Measurements from ENCODE around the gene WWC2.

WWC2 gene

DNA sequence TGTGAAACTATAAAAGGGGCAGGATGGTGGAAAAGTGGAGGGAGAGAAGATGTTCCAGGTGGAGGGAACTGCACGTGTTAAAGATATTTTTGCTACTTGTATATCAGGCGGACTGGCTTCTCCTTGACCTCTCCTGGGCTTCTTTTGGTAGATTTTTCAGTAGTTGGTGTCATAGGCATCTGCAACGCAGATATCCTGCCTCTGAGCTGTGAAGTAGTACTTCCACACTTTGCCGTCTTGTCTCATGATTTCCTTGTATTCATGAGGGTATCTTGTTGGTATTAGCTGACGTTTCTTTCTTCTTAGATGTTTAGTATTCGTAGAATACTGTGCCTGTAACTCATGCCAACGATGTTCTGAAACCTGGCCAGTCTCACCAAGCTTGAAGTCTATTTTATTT is 81.0 kb downstream of the WWC2 start:
- Histone ChIP-seq H3K4me1 (ENCODE audit: control insufficient read depth, insufficient read depth, low read length) (peaks cover 20% of the 10 kb centered on the region; the same call in 1 of the 2 replicates), H3K9me3 (ENCODE audit: control insufficient read depth, insufficient read depth, low read depth, low read length) (no peaks in the 10 kb centered on the region), H3K27ac (ENCODE audit: extremely low read depth, low read depth, low read length) (no peak overlapping the region), H3K4me3 (ENCODE audit: low read depth, low read length) (no peak overlapping the region), H3K36me3 (ENCODE audit: control insufficient read depth in 2 of 2, insufficient read depth in 1 of 2, low read length in 2 of 2) (no peaks in the 10 kb centered on the region)
- ChIA-PET CTCF (interaction anchor here (0.6 to 0.7 kb wide), 2 partner anchors 242 to 1068 kb away, joined by 4 read pairs; no protein-coding TSS in a partner anchor), POLR2A (no interaction called here)
- TF ChIP-seq FEZF1 (tag by site-specific recombination; IDR thresholded peaks at IDR 0.05), result no peak
- TF ChIP-seq, protein P1, sequence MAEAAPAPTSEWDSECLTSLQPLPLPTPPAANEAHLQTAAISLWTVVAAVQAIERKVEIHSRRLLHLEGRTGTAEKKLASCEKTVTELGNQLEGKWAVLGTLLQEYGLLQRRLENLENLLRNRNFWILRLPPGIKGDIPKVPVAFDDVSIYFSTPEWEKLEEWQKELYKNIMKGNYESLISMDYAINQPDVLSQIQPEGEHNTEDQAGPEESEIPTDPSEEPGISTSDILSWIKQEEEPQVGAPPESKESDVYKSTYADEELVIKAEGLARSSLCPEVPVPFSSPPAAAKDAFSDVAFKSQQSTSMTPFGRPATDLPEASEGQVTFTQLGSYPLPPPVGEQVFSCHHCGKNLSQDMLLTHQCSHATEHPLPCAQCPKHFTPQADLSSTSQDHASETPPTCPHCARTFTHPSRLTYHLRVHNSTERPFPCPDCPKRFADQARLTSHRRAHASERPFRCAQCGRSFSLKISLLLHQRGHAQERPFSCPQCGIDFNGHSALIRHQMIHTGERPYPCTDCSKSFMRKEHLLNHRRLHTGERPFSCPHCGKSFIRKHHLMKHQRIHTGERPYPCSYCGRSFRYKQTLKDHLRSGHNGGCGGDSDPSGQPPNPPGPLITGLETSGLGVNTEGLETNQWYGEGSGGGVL (tag by site-specific recombination; IDR thresholded peaks at IDR 0.05), result no peak
- TF ChIP-seq ZNF473 (tag by site-specific recombination; IDR thresholded peaks at IDR 0.05), result no peak
- no peak for TF ChIP-seq KLF7 (tag by site-specific recombination; IDR thresholded peaks at IDR 0.05; ENCODE audit: borderline replicate concordance)
- TF ChIP-seq MEIS1 (CRISPR knock-in tag; IDR thresholded peaks at IDR 0.05; ENCODE audit: borderline replicate concordance), result no peak
- TF ChIP-seq ZNF791 (tag by site-specific recombination; IDR thresholded peaks at IDR 0.05), result no peak
- no peak for TF ChIP-seq BCL6B (tag by site-specific recombination; IDR thresholded peaks at IDR 0.05)
- TF ChIP-seq ZBTB8A (tag by site-specific recombination; IDR thresholded peaks at IDR 0.05), result no peak
- TF ChIP-seq, protein P2, sequence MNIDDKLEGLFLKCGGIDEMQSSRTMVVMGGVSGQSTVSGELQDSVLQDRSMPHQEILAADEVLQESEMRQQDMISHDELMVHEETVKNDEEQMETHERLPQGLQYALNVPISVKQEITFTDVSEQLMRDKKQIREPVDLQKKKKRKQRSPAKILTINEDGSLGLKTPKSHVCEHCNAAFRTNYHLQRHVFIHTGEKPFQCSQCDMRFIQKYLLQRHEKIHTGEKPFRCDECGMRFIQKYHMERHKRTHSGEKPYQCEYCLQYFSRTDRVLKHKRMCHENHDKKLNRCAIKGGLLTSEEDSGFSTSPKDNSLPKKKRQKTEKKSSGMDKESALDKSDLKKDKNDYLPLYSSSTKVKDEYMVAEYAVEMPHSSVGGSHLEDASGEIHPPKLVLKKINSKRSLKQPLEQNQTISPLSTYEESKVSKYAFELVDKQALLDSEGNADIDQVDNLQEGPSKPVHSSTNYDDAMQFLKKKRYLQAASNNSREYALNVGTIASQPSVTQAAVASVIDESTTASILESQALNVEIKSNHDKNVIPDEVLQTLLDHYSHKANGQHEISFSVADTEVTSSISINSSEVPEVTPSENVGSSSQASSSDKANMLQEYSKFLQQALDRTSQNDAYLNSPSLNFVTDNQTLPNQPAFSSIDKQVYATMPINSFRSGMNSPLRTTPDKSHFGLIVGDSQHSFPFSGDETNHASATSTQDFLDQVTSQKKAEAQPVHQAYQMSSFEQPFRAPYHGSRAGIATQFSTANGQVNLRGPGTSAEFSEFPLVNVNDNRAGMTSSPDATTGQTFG (tag by site-specific recombination; IDR thresholded peaks at IDR 0.05; ENCODE audit: borderline replicate concordance), result no peak
- no peak for TF ChIP-seq ZNF132 (tag by site-specific recombination; IDR thresholded peaks at IDR 0.05; ENCODE audit: borderline replicate concordance)
- no peak for TF ChIP-seq ZNF645 (tag by site-specific recombination; IDR thresholded peaks at IDR 0.05)
- TF ChIP-seq ZXDB (tag by site-specific recombination; IDR thresholded peaks at IDR 0.05), result no peak
- no peak for TF ChIP-seq GLIS2 (tag by site-specific recombination; IDR thresholded peaks at IDR 0.05)
- TF ChIP-seq ZNF624 (tag by site-specific recombination; IDR thresholded peaks at IDR 0.05), result no peak

GRCh38 chr4:183180621-183181020 is 81.6 kb downstream of the WWC2 start:
- Histone ChIP-seq H3K27ac (ENCODE audit: extremely low read depth, low read depth, low read length) (no peak overlapping the region), H3K4me3 (ENCODE audit: low read depth, low read length) (no peak overlapping the region), H3K36me3 (ENCODE audit: control insufficient read depth in 2 of 2, insufficient read depth in 1 of 2, low read length in 2 of 2) (no peaks in the 10 kb centered on the region), H3K9me3 (ENCODE audit: control insufficient read depth, insufficient read depth, low read depth, low read length) (no peaks in the 10 kb centered on the region), H3K4me1 (ENCODE audit: control insufficient read depth, insufficient read depth, low read length) (peaks cover 17% of the 10 kb centered on the region; the same call in 1 of the 2 replicates)
- POLR2A ChIA-PET, result no interaction called here
- TF ChIP-seq ZBTB1 (tag by site-specific recombination; IDR thresholded peaks at IDR 0.05) (no peak), ZNF292 (tag by site-specific recombination; IDR thresholded peaks at IDR 0.05; ENCODE audit: borderline replicate concordance, low read depth) (no peak), ZNF529 (tag by site-specific recombination; IDR thresholded peaks at IDR 0.05; ENCODE audit: insufficient replicate concordance) (no peak), ZNF792 (tag by site-specific recombination; IDR thresholded peaks at IDR 0.05) (no peak), HOXC10 (CRISPR knock-in tag; IDR thresholded peaks at IDR 0.05) (no peak), YY1 (tag by site-specific recombination; IDR thresholded peaks at IDR 0.05) (no peak)
- TF ChIP-seq, protein P3, sequence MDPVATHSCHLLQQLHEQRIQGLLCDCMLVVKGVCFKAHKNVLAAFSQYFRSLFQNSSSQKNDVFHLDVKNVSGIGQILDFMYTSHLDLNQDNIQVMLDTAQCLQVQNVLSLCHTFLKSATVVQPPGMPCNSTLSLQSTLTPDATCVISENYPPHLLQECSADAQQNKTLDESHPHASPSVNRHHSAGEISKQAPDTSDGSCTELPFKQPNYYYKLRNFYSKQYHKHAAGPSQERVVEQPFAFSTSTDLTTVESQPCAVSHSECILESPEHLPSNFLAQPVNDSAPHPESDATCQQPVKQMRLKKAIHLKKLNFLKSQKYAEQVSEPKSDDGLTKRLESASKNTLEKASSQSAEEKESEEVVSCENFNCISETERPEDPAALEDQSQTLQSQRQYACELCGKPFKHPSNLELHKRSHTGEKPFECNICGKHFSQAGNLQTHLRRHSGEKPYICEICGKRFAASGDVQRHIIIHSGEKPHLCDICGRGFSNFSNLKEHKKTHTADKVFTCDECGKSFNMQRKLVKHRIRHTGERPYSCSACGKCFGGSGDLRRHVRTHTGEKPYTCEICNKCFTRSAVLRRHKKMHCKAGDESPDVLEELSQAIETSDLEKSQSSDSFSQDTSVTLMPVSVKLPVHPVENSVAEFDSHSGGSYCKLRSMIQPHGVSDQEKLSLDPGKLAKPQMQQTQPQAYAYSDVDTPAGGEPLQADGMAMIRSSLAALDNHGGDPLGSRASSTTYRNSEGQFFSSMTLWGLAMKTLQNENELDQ (tag by site-specific recombination; IDR thresholded peaks at IDR 0.05; ENCODE audit: low read depth), result no peak
- CTCF ChIA-PET, result interaction anchor here (0.6 to 0.7 kb wide), 2 partner anchors 242 to 1067 kb away, joined by 4 read pairs; no protein-coding TSS in a partner anchor
